CD14-positive monocyte (primary cell): ENCODE data around the gene NYAP1. TPM values are rescaled to one million over a fixed set of nuclear protein-coding genes. Genes with fewer than 3 reads are reported as not detected.

Experiments
- DNase-seq, 3 donors: peaks; one replicate each; pipeline ENCODE4 v3.0.0-alpha.2; 2011 to 2022
- H2AFZ ChIP-seq: 2 replicates; pipeline ENCODE4 v1.6.0; 2012; ENCODE audit warnings: mild to moderate bottlenecking, low read depth, low read length, inconsistent platforms; ENCODE audit not compliant: insufficient read depth, poor library complexity, severe bottlenecking
- H3K27ac ChIP-seq, 2 donors: 1 replicate in 1 of 2; 2 replicates in 1 of 2; pipeline ENCODE4 v1.5.1; 2012 to 2013; ENCODE audit warnings: low read length in 2 of 2, control low read depth in 1 of 2, inconsistent platforms in 1 of 2, low read depth in 1 of 2, mild to moderate bottlenecking in 1 of 2
- H3K27me3 ChIP-seq, 2 donors: one replicate each; pipeline versions ENCODE4 v1.6.0 to v1.6.1; 2011 to 2013; ENCODE audit warnings: low read length in 2 of 2; ENCODE audit not compliant: control insufficient read depth in 2 of 2, insufficient read depth in 2 of 2
- H3K36me3 ChIP-seq, 2 donors: replicated peaks in 1 of 2; 1 replicate in 1 of 2; 2 replicates in 1 of 2; pipeline versions ENCODE4 v1.5.1 to v1.6.1; 2012 to 2013; ENCODE audit warnings: low read length in 2 of 2, control low read depth in 1 of 2, inconsistent platforms in 1 of 2, mild to moderate bottlenecking in 1 of 2; ENCODE audit not compliant: insufficient read depth in 2 of 2, control insufficient read depth in 1 of 2
- H3K4me1 ChIP-seq, 2 donors: 1 replicate in 1 of 2; 2 replicates in 1 of 2; pipeline versions ENCODE4 v1.5.1 to v1.6.1; 2012 to 2013; ENCODE audit warnings: low read length in 2 of 2, control low read depth in 1 of 2, inconsistent platforms in 1 of 2, mild to moderate bottlenecking in 1 of 2, moderate library complexity in 1 of 2; ENCODE audit not compliant: insufficient read depth in 2 of 2, control insufficient read depth in 1 of 2
- H3K4me2 ChIP-seq: replicated peaks from 2 replicates; pipeline ENCODE3; 2012; ENCODE audit warnings: low read length, moderate library complexity, mild to moderate bottlenecking; ENCODE audit not compliant: poor library complexity, severe bottlenecking; ENCODE audit errors: extremely low read depth
- H3K4me3 ChIP-seq, 3 experiments: fragments of 200-600 bp in 1 of 3; sonication (generic) in 1 of 3; replicated peaks in 1 of 3; 1 replicate in 2 of 3; 2 replicates in 1 of 3; pipeline ENCODE4 v1.5.1; 2011 to 2013; ENCODE audit warnings: low read length in 3 of 3, mild to moderate bottlenecking in 3 of 3, control low read depth in 2 of 3, low read depth in 2 of 3, inconsistent platforms in 1 of 3, moderate library complexity in 1 of 3
- H3K79me2 ChIP-seq: 2 replicates; pipeline ENCODE4 v1.6.0; 2012; ENCODE audit warnings: mild to moderate bottlenecking, control low read depth, inconsistent platforms, low read length, moderate library complexity; ENCODE audit not compliant: insufficient read depth
- H3K9ac ChIP-seq: 2 replicates; pipeline ENCODE4 v1.6.0; 2017; ENCODE audit warnings: low read length, mild to moderate bottlenecking; ENCODE audit not compliant: insufficient read depth, poor library complexity, severe bottlenecking
- H3K9me3 ChIP-seq, 2 donors: replicated peaks in 1 of 2; 1 replicate in 1 of 2; 2 replicates in 1 of 2; pipeline versions ENCODE4 v1.5.1 to v1.6.1; 2012 to 2013; ENCODE audit warnings: low read length in 2 of 2, control low read depth in 1 of 2; ENCODE audit not compliant: control insufficient read depth in 1 of 2, insufficient read depth in 1 of 2
- H4K20me1 ChIP-seq: 2 replicates; pipeline ENCODE4 v1.6.0; 2012; ENCODE audit warnings: mild to moderate bottlenecking, low read length, control low read depth, moderate library complexity; ENCODE audit not compliant: insufficient read depth
- H3K27ac Mint-ChIP-seq, 7 donors: one replicate each; pipeline ENCODE4 v1.8.0; 2020; ENCODE audit warnings: mild to moderate bottlenecking in 7 of 7, mixed read lengths in 7 of 7, moderate library complexity in 6 of 7, inconsistent platforms in 2 of 7
- H3K27me3 Mint-ChIP-seq, 3 donors: one replicate each; pipeline ENCODE4 v1.8.0; 2021 to 2022; ENCODE audit warnings: low read depth in 3 of 3, mild to moderate bottlenecking in 3 of 3, mixed read lengths in 3 of 3, moderate library complexity in 3 of 3, inconsistent platforms in 1 of 3
- H3K36me3 Mint-ChIP-seq, 2 donors: one replicate each; pipeline ENCODE4 v1.8.0; 2020; ENCODE audit warnings: mixed read lengths in 2 of 2, inconsistent platforms in 1 of 2, mild to moderate bottlenecking in 1 of 2
- H3K4me1 Mint-ChIP-seq: one replicate; pipeline ENCODE4 v1.8.0; 2020; ENCODE audit warnings: mild to moderate bottlenecking, mixed read lengths
- H3K4me3 Mint-ChIP-seq, 2 donors: one replicate each; pipeline ENCODE4 v1.8.0; 2020; ENCODE audit warnings: mild to moderate bottlenecking in 2 of 2, mixed read lengths in 2 of 2, moderate library complexity in 1 of 2
- H3K9me3 Mint-ChIP-seq, 7 donors: one replicate each; pipeline ENCODE4 v1.8.0; 2020 to 2022; ENCODE audit warnings: mixed read lengths in 7 of 7, mild to moderate bottlenecking in 6 of 7, moderate library complexity in 6 of 7, inconsistent platforms in 2 of 7
- CTCF ChIP-seq: fragments of 200-600 bp; IDR thresholded peaks from one replicate; pipeline ENCODE4 v1.8.0; 2022; ENCODE audit warnings: antibody characterized with exemption, mild to moderate bottlenecking
- WGBS: methylation state at CpG from one replicate; pipeline ENCODE4 v1.1.5; 2013; ENCODE audit warnings: missing lambda C conversion rate; ENCODE audit not compliant: insufficient coverage; 5-methylcytosine and 5-hydroxymethylcytosine counted together
- intact Hi-C, 2 donors: fragments of 100-400 bp; cut with micrococcal nuclease; formaldehyde crosslinking; loops; one replicate each; pipeline versions ENCODE4 v1.15.0 to v1.15.1; 2023
- polyA plus RNA-seq, 3 donors: library from polyadenylated mRNA; depleted of rRNA in 1 of 3; unstranded in 2 of 3; stranded (reverse) in 1 of 3; fragments of 300-500 nt in 2 of 3; fragments of >200 nt in 1 of 3; fragmentation: Illumina TruSeq in 2 of 3; gene quantifications; 1 replicate in 2 of 3; 2 replicates in 1 of 3; pipeline ENCODE4 v1.2.3, GENCODE V29; 2012 to 2021

The NYAP1 gene
- polyA plus RNA-seq, 3 donors, result not detected

GRCh38 chr7:100464791-100465190, 18.9 kb upstream of the NYAP1 start:
- H3K9ac ChIP-seq, result no peak overlapping the region
- no peak for DNase-seq
- peaks cover 36 to 67% of the 10 kb centered on the region in 2 donors for H3K36me3 ChIP-seq
- TF ChIP-seq CTCF, result no peak
- peaks cover 54% of the 10 kb centered on the region for H4K20me1 ChIP-seq
- H2AFZ ChIP-seq, result no peak overlapping the region
- Mint-ChIP-seq H3K9me3 (no peaks in the 10 kb centered on the region), H3K4me1 (peaks cover 9% of the 10 kb centered on the region), H3K4me3 (no peak overlapping the region), H3K36me3 (peaks cover 42 to 74% of the 10 kb centered on the region in 2 donors), H3K27me3 (peaks cover 0 to 1% (median 0%) of the 10 kb centered on the region in 3 donors), H3K27ac (no peak overlapping the region)
- no peak overlapping the region for H3K27ac ChIP-seq
- no peaks in the 10 kb centered on the region for H3K79me2 ChIP-seq
- no peaks in the 10 kb centered on the region for H3K27me3 ChIP-seq
- 100% methylated on average over 1 of the region's 2 CpGs for whole genome bisulfite sequencing
- H3K4me2 ChIP-seq, result no peak overlapping the region
- no peaks in the 10 kb centered on the region for H3K9me3 ChIP-seq
- peaks cover 3 to 6% of the 10 kb centered on the region in 2 donors for H3K4me1 ChIP-seq
- intact Hi-C loops, result loop anchor here in 1 of 2 donors (5.0 kb wide), 1 partner anchor 98 kb away; no protein-coding TSS in a partner anchor
- H3K4me3 ChIP-seq, result no peak overlapping the region

- Histone ChIP-seq H3K9ac (no peak overlapping the region), H3K27me3 (no peaks in the 10 kb centered on the region), H3K27ac (no peak overlapping the region), H3K4me1 (peaks cover 3 to 6% of the 10 kb centered on the region in 2 donors), H3K4me3 (no peak overlapping the region), H3K9me3 (no peaks in the 10 kb centered on the region), H3K36me3 (peaks cover 36 to 67% of the 10 kb centered on the region in 2 donors), H2AFZ (no peak overlapping the region), H4K20me1 (peaks cover 59% of the 10 kb centered on the region), H3K79me2 (no peaks in the 10 kb centered on the region), H3K4me2 (no peak overlapping the region)
- no peak for DNase-seq
- intact Hi-C loops, result loop anchor here in 1 of 2 donors (5.0 kb wide), 1 partner anchor 97 kb away; no protein-coding TSS in a partner anchor
- Mint-ChIP-seq H3K4me1 (peaks cover 13% of the 10 kb centered on the region), H3K9me3 (no peaks in the 10 kb centered on the region), H3K4me3 (no peak overlapping the region), H3K27ac (no peak overlapping the region), H3K36me3 (peaks cover 45 to 75% of the 10 kb centered on the region in 2 donors), H3K27me3 (peaks cover 0 to 1% (median 0%) of the 10 kb centered on the region in 3 donors)
- no peak for TF ChIP-seq CTCF
- WGBS, result 95% methylated on average over 6 of the region's 8 CpGs
Measured at GRCh38 chr7:100465299-100465698, 18.4 kb upstream of the NYAP1 start.
